SK-N-SH (cell line): ENCODE measurements around the gene ANKS1B. TPM values are rescaled to one million over a fixed set of nuclear protein-coding genes. Genes with fewer than 3 reads are reported as not detected.

Experiments
- CTCF ChIA-PET: fragments of 300-600, 350-600 bp; formaldehyde crosslinking; extraction: SDS; loops from one replicate; lab custom pipeline; 2021; lab: Yijun Ruan, JAX
- POLR2A ChIA-PET: fragments of 350-600 bp; sonication (Branson Sonifier 250); formaldehyde crosslinking; extraction: SDS; loops from one replicate; lab custom pipeline; 2020; ENCODE audit warnings: antibody characterized with exemption, inconsistent platforms; lab: Yijun Ruan, JAX
- DNase-seq: peaks from one replicate; pipeline ENCODE4 v3.0.0; 2012
- H2AFZ ChIP-seq: fragments of 200-600 bp; sonication (generic); 2 replicates; pipeline ENCODE4 v1.8.1; 2016; ENCODE audit warnings: antibody characterized with exemption, mild to moderate bottlenecking, low read depth
- H3F3A ChIP-seq: fragments of 200-600 bp; sonication (generic); replicated peaks from 2 replicates; pipeline ENCODE3; 2016; ENCODE audit warnings: antibody characterized with exemption, mild to moderate bottlenecking; ENCODE audit not compliant: insufficient read depth
- H3K27ac ChIP-seq, 2 experiments: fragments of 200-500 bp in 1 of 2; fragments of 200-600 bp in 1 of 2; sonication (Bioruptor generic) in 1 of 2; sonication (generic), shearing (Covaris generic) in 1 of 2; 2 replicates each; pipeline versions ENCODE4 v1.5.1 to v1.6.1; 2014 to 2016; ENCODE audit warnings: low read depth in 2 of 2, inconsistent platforms in 1 of 2, low read length in 1 of 2, mild to moderate bottlenecking in 1 of 2, mixed read lengths in 1 of 2
- H3K27me3 ChIP-seq: fragments of 200-600 bp; sonication (generic), shearing (Covaris generic); 2 replicates; pipeline ENCODE4 v1.6.1; 2016; ENCODE audit warnings: mixed run types; ENCODE audit not compliant: insufficient read depth
- H3K36me3 ChIP-seq, 2 experiments: fragments of 200-500 bp in 1 of 2; fragments of 200-600 bp in 1 of 2; sonication (Bioruptor generic) in 1 of 2; sonication (generic) in 1 of 2; replicated peaks in 1 of 2; 2 replicates each; pipeline versions ENCODE3 to v1.5.1; 2014 to 2016; ENCODE audit warnings: low read length in 1 of 2, mild to moderate bottlenecking in 1 of 2; ENCODE audit not compliant: insufficient read depth in 2 of 2, control insufficient read depth in 1 of 2
- H3K4me1 ChIP-seq, 2 experiments: fragments of 200-500 bp in 1 of 2; fragments of 200-600 bp in 1 of 2; sonication (Bioruptor generic) in 1 of 2; sonication (generic), shearing (Covaris generic) in 1 of 2; 2 replicates each; pipeline versions ENCODE4 v1.5.1 to v1.6.1; 2014 to 2016; ENCODE audit warnings: low read depth in 1 of 2, low read length in 1 of 2, mixed run types in 1 of 2; ENCODE audit not compliant: insufficient read depth in 2 of 2, control insufficient read depth in 1 of 2
- H3K4me2 ChIP-seq: fragments of 200-600 bp; sonication (generic), shearing (Covaris generic); 2 replicates; pipeline ENCODE4 v1.6.1; 2017; ENCODE audit warnings: mixed run types
- H3K4me3 ChIP-seq, 2 experiments: fragments of 200-500 bp in 1 of 2; fragments of 200-600 bp in 1 of 2; sonication (Bioruptor generic) in 1 of 2; sonication (generic), shearing (Covaris generic) in 1 of 2; 2 replicates each; pipeline versions ENCODE4 v1.5.1 to v1.8.1; 2014 to 2016; ENCODE audit warnings: low read depth in 2 of 2, inconsistent platforms in 1 of 2, low read length in 1 of 2, mild to moderate bottlenecking in 1 of 2, mixed read lengths in 1 of 2, moderate library complexity in 1 of 2
- H3K79me2 ChIP-seq: fragments of 200-600 bp; sonication (generic); 2 replicates; pipeline ENCODE4 v1.8.1; 2017; ENCODE audit warnings: mild to moderate bottlenecking; ENCODE audit not compliant: insufficient read depth
- H3K9ac ChIP-seq: fragments of 200-600 bp; sonication (generic); 2 replicates; pipeline ENCODE4 v1.6.1; 2017; ENCODE audit warnings: mixed run types
- H3K9me2 ChIP-seq: fragments of 200-600 bp; sonication (generic); 2 replicates; pipeline ENCODE4 v1.6.1; 2017; ENCODE audit warnings: mixed run types
- H3K9me3 ChIP-seq: fragments of 200-600 bp; sonication (generic); 2 replicates; pipeline ENCODE4 v1.6.1; 2017; ENCODE audit warnings: mixed run types, mild to moderate bottlenecking, moderate library complexity
- H4K20me1 ChIP-seq: fragments of 200-600 bp; sonication (generic); 2 replicates; pipeline ENCODE4 v1.6.1; 2017; ENCODE audit warnings: mild to moderate bottlenecking, mixed run types; ENCODE audit not compliant: insufficient read depth
- CHD2 ChIP-seq: fragments of 150-350 bp; IDR thresholded peaks from 2 replicates; pipeline ENCODE4 v1.6.1; 2018; ENCODE audit warnings: low read length; ENCODE audit not compliant: partially characterized antibody
- EZH2phosphoT487 ChIP-seq: fragments of 200-600 bp; sonication (generic); IDR thresholded peaks from 2 replicates; pipeline ENCODE4 v1.6.1; 2017; ENCODE audit warnings: low read depth, mixed run types, mild to moderate bottlenecking, antibody characterized with exemption, moderate library complexity, borderline replicate concordance
- FOXM1 ChIP-seq: IDR thresholded peaks from 2 replicates; pipeline ENCODE4 v1.4.0; 2012; ENCODE audit warnings: low read depth, mild to moderate bottlenecking
- GATA2 ChIP-seq: sonication (generic); formaldehyde crosslinking; IDR thresholded peaks from 2 replicates; pipeline ENCODE4 v1.5.0; 2020; ENCODE audit warnings: mild to moderate bottlenecking, missing genetic modification reagents
- JUND ChIP-seq: IDR thresholded peaks from 2 replicates; pipeline ENCODE4 v1.4.0; 2012
- MEF2A ChIP-seq: IDR thresholded peaks from 2 replicates; pipeline ENCODE4 v1.4.0; 2012; ENCODE audit warnings: low read depth, borderline replicate concordance
- MXI1 ChIP-seq: IDR thresholded peaks from 2 replicates; pipeline ENCODE4 v1.6.1; 2012; ENCODE audit warnings: mild to moderate bottlenecking, low read depth, low read length, improper control_type of control experiment
- NFIC ChIP-seq: IDR thresholded peaks from 2 replicates; pipeline ENCODE4 v1.4.0; 2012; ENCODE audit warnings: borderline replicate concordance
- POLR2AphosphoS5 ChIP-seq: IDR thresholded peaks from 2 replicates; pipeline ENCODE4 v1.6.1; 2012; ENCODE audit warnings: low read depth, low read length
- RAD21 ChIP-seq: IDR thresholded peaks from 2 replicates; pipeline ENCODE4 v1.6.1; 2012; ENCODE audit warnings: mild to moderate bottlenecking, low read length
- RCOR1 ChIP-seq: fragments of 150-350 bp; IDR thresholded peaks from 2 replicates; pipeline ENCODE4 v1.6.1; 2017; ENCODE audit warnings: antibody characterized with exemption, low read length
- RXRA ChIP-seq: IDR thresholded peaks from 2 replicates; pipeline ENCODE4 v1.4.0; 2012; ENCODE audit warnings: low read depth, mild to moderate bottlenecking, borderline replicate concordance
- SIN3A ChIP-seq: IDR thresholded peaks from 2 replicates; pipeline ENCODE4 v1.6.1; 2012; ENCODE audit warnings: low read depth, mild to moderate bottlenecking, low read length, moderate library complexity, borderline replicate concordance
- SMC3 ChIP-seq: IDR thresholded peaks from 2 replicates; pipeline ENCODE4 v1.6.1; 2012; ENCODE audit warnings: low read depth, low read length, improper control_type of control experiment
- TAF1 ChIP-seq: IDR thresholded peaks from 2 replicates; pipeline ENCODE4 v1.6.1; 2012; ENCODE audit warnings: low read depth, mild to moderate bottlenecking, low read length, moderate library complexity, borderline replicate concordance
- TCF12 ChIP-seq: IDR thresholded peaks from 2 replicates; pipeline ENCODE4 v1.4.0; 2012
- WGBS: methylation state at CpG from one replicate; pipeline ENCODE4 v1.1.6; 2017; ENCODE audit warnings: low lambda C conversion rate; 5-methylcytosine and 5-hydroxymethylcytosine counted together
- polyA plus RNA-seq, 3 experiments: library from polyadenylated mRNA; depleted of rRNA; stranded (reverse); fragments of >200 nt; gene quantifications; 2 replicates each; pipeline ENCODE4 v1.2.3, GENCODE V29; 2012
- TF ChIP-seq, protein P1 (sequence below): fragments of 200-600 bp; sonication (generic); IDR thresholded peaks from 2 replicates; pipeline ENCODE4 v1.6.1; 2017; ENCODE audit warnings: antibody characterized with exemption, mild to moderate bottlenecking, moderate library complexity
- TF ChIP-seq, protein P2 (sequence below): IDR thresholded peaks from 2 replicates; pipeline ENCODE4 v1.4.0; 2012; ENCODE audit warnings: low read depth, borderline replicate concordance
- TF ChIP-seq, protein P3 (sequence below): IDR thresholded peaks from 2 replicates; pipeline ENCODE4 v1.4.0; 2012; ENCODE audit warnings: low read depth, borderline replicate concordance
- TF ChIP-seq, protein P4 (sequence below): fragments of 150-350 bp; IDR thresholded peaks from 2 replicates; pipeline ENCODE4 v1.6.1; 2016; ENCODE audit warnings: mild to moderate bottlenecking, low read depth, low read length
- TF ChIP-seq, protein P5 (sequence below): IDR thresholded peaks from 2 replicates; pipeline ENCODE4; 2012

ANKS1B gene
- polyA plus RNA-seq, 1 of the 3 experiments (the other 2 are of a cell fraction), result 1.8 TPM

DNA sequence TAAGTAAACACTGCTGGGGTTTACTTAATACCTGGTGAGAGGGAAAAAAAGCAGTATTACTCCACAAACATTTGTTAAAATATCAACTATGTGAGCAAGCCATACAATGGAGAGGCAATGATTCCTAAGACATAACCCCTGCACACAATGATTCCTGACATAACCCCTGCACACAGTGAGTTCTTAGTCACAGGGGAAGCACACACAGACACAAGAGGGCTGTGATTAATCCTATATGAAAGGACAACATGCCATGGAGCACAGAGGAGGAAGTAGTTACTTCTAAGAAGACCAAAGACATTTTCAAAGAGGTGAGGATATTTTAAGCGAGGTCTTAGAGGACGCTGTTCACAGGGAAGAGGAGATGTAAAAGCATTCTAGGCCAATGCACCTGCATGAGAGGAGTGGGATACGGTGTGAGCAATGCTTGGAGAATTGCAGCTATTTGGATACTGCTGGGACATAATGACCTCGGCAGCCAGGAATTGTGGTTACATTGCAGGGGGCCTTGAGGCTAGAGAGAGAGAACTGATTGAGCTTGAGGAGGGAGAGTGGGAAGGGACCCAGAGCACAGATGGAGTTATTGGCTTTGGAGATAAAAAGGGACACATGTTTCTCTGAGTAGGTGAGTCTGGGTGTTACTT lies 1127.7 kb downstream of the ANKS1B start (continued):
- TF ChIP-seq, protein P1, sequence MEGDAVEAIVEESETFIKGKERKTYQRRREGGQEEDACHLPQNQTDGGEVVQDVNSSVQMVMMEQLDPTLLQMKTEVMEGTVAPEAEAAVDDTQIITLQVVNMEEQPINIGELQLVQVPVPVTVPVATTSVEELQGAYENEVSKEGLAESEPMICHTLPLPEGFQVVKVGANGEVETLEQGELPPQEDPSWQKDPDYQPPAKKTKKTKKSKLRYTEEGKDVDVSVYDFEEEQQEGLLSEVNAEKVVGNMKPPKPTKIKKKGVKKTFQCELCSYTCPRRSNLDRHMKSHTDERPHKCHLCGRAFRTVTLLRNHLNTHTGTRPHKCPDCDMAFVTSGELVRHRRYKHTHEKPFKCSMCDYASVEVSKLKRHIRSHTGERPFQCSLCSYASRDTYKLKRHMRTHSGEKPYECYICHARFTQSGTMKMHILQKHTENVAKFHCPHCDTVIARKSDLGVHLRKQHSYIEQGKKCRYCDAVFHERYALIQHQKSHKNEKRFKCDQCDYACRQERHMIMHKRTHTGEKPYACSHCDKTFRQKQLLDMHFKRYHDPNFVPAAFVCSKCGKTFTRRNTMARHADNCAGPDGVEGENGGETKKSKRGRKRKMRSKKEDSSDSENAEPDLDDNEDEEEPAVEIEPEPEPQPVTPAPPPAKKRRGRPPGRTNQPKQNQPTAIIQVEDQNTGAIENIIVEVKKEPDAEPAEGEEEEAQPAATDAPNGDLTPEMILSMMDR, result no peak

DNA sequence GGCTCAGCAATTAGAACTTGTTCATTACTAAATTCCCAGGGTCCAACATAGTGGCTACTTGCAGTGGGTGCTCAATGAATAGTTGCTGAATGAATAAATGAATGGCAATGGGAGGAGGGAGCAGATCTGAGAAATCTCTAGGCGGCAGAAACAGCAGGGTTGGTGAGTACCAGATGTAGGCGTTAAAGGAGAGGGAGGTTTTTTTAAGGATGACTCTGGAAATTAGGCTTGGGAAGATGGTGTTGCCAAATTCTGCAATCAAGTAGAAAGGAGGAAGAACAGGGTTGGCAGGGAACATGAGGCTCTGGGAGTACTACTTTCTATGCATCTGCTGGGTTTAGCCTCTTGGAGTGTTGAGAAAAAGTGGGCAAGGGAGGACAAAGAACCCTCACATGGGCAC lies 1132.6 kb downstream of the ANKS1B start:
- POLR2A ChIA-PET, result no interaction called here
- Histone ChIP-seq H3K9ac (no peak overlapping the region), H3K9me2 (no peaks in the 10 kb centered on the region), H4K20me1 (no peaks in the 10 kb centered on the region), H3F3A (no peaks in the 10 kb centered on the region), H3K4me2 (no peak overlapping the region), H3K36me3 (no peaks in the 10 kb centered on the region)
- CTCF ChIA-PET, result no interaction called here
- TF ChIP-seq, protein P2, sequence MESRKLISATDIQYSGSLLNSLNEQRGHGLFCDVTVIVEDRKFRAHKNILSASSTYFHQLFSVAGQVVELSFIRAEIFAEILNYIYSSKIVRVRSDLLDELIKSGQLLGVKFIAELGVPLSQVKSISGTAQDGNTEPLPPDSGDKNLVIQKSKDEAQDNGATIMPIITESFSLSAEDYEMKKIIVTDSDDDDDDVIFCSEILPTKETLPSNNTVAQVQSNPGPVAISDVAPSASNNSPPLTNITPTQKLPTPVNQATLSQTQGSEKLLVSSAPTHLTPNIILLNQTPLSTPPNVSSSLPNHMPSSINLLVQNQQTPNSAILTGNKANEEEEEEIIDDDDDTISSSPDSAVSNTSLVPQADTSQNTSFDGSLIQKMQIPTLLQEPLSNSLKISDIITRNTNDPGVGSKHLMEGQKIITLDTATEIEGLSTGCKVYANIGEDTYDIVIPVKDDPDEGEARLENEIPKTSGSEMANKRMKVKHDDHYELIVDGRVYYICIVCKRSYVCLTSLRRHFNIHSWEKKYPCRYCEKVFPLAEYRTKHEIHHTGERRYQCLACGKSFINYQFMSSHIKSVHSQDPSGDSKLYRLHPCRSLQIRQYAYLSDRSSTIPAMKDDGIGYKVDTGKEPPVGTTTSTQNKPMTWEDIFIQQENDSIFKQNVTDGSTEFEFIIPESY, result no peak
- TF ChIP-seq, protein P3, sequence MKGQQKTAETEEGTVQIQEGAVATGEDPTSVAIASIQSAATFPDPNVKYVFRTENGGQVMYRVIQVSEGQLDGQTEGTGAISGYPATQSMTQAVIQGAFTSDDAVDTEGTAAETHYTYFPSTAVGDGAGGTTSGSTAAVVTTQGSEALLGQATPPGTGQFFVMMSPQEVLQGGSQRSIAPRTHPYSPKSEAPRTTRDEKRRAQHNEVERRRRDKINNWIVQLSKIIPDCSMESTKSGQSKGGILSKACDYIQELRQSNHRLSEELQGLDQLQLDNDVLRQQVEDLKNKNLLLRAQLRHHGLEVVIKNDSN, result no peak
- TF ChIP-seq POLR2AphosphoS5, result no peak
- no peak for TF ChIP-seq SIN3A
- no peak for TF ChIP-seq FOXM1
- no peak for TF ChIP-seq CHD2
- TF ChIP-seq GATA2 (CRISPR knock-in tag), result no peak
- no peak for TF ChIP-seq NFIC
- TF ChIP-seq RXRA, result no peak
- no peak for TF ChIP-seq MEF2A
- no peak for TF ChIP-seq TAF1
- TF ChIP-seq TCF12, result no peak
- TF ChIP-seq RAD21, result no peak
- TF ChIP-seq, protein P4, sequence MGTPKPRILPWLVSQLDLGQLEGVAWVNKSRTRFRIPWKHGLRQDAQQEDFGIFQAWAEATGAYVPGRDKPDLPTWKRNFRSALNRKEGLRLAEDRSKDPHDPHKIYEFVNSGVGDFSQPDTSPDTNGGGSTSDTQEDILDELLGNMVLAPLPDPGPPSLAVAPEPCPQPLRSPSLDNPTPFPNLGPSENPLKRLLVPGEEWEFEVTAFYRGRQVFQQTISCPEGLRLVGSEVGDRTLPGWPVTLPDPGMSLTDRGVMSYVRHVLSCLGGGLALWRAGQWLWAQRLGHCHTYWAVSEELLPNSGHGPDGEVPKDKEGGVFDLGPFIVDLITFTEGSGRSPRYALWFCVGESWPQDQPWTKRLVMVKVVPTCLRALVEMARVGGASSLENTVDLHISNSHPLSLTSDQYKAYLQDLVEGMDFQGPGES, result no peak
- no peak for TF ChIP-seq SMC3
- no peak for TF ChIP-seq JUND
- no peak for TF ChIP-seq EZH2phosphoT487
- no peak for TF ChIP-seq MXI1
- TF ChIP-seq RCOR1, result no peak
- TF ChIP-seq, protein P5, sequence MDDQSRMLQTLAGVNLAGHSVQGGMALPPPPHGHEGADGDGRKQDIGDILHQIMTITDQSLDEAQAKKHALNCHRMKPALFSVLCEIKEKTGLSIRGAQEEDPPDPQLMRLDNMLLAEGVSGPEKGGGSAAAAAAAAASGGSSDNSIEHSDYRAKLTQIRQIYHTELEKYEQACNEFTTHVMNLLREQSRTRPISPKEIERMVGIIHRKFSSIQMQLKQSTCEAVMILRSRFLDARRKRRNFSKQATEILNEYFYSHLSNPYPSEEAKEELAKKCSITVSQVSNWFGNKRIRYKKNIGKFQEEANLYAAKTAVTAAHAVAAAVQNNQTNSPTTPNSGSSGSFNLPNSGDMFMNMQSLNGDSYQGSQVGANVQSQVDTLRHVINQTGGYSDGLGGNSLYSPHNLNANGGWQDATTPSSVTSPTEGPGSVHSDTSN, result no peak
- TF ChIP-seq, all 33 proteins: peak for 0
- no peak overlapping the region for H3K27ac ChIP-seq
- no peak for DNase-seq
- H3K27me3 ChIP-seq, result no peaks in the 10 kb centered on the region
- H3K4me3 ChIP-seq, result no peak overlapping the region
- no peaks in the 10 kb centered on the region for H3K4me1 ChIP-seq
- WGBS, result 68% methylated on average over 2 of the region's 2 CpGs
- no peaks in the 10 kb centered on the region for H3K79me2 ChIP-seq
- H2AFZ ChIP-seq, result no peak overlapping the region
- H3K9me3 ChIP-seq, result no peaks in the 10 kb centered on the region
